SK-N-SH (cell line): ENCODE measurements around the gene TRAPPC3.

Experiments used
- CTCF ChIP-seq: fragments of 200-600 bp; sonication (generic); IDR thresholded peaks from 2 replicates; pipeline ENCODE4 v1.6.1; 2017; ENCODE audit warnings: antibody characterized with exemption, mild to moderate bottlenecking, moderate library complexity
- ELF1 ChIP-seq: IDR thresholded peaks from 2 replicates; pipeline ENCODE4 v1.4.0; 2012
- GATA2 ChIP-seq: sonication (generic); formaldehyde crosslinking; IDR thresholded peaks from 2 replicates; pipeline ENCODE4 v1.5.0; 2020; ENCODE audit warnings: mild to moderate bottlenecking, missing genetic modification reagents
- IRF3 ChIP-seq: fragments of 150-350 bp; IDR thresholded peaks from 2 replicates; pipeline ENCODE4 v1.6.1; 2016; ENCODE audit warnings: mild to moderate bottlenecking, low read depth, low read length
- MXI1 ChIP-seq: IDR thresholded peaks from 2 replicates; pipeline ENCODE4 v1.6.1; 2012; ENCODE audit warnings: mild to moderate bottlenecking, low read depth, low read length, improper control_type of control experiment
- POLR2AphosphoS5 ChIP-seq: IDR thresholded peaks from 2 replicates; pipeline ENCODE4 v1.6.1; 2012; ENCODE audit warnings: low read depth, low read length
- RFX5 ChIP-seq: IDR thresholded peaks from 2 replicates; pipeline ENCODE4 v1.6.1; 2012; ENCODE audit warnings: mild to moderate bottlenecking, improper control_type of control experiment, low read length

- TF ChIP-seq ELF1 (no peak), IRF3 (no peak), RFX5 (no peak), GATA2 (no peak), MXI1 (no peak), POLR2AphosphoS5 (no peak), CTCF (no peak)
Measured at GRCh38 chr1:36100376-36100775, 48.9 kb downstream of the TRAPPC3 start.
